ENCODE data around the gene ZNF276.

The ZNF276 gene

DNA sequence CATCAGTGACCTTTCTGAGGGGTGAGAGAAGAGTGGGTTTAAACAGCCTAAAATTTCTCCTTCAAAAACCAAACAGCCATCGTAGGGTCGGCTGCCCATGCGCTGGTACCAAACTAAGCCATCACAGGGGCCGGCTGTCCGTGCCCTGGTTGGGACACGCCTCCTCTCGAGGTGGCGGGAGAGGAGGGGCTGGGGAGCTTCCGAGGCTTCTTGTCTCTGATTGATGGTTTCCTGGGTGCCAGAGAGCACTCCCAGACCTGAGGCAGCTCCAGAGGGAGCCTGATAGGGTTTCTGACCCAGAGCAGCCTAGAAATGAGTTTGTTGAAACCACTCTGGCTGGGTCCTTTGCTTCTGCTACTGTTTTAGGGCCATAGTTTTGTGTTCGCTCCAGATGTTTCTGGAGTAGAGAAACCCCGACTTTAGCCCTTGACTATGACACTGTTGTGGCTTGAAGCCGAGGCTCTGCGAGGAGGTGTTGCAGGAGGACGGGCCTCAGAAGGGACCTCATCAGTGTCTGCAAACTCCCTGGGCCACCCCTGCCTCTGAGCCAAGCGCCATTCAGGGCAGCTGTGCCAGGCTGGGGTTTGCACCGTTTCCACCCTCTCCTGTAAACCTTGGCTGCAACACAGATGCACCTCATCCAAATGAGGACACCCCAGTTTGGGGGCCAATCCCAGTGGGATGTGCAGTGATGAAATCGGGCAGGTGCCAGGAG, 6.2 kb downstream of the ZNF276 start:
- DNase-seq (ENCODE audit: extremely low read depth, low read depth): no peak
- TF ChIP-seq, protein P1, sequence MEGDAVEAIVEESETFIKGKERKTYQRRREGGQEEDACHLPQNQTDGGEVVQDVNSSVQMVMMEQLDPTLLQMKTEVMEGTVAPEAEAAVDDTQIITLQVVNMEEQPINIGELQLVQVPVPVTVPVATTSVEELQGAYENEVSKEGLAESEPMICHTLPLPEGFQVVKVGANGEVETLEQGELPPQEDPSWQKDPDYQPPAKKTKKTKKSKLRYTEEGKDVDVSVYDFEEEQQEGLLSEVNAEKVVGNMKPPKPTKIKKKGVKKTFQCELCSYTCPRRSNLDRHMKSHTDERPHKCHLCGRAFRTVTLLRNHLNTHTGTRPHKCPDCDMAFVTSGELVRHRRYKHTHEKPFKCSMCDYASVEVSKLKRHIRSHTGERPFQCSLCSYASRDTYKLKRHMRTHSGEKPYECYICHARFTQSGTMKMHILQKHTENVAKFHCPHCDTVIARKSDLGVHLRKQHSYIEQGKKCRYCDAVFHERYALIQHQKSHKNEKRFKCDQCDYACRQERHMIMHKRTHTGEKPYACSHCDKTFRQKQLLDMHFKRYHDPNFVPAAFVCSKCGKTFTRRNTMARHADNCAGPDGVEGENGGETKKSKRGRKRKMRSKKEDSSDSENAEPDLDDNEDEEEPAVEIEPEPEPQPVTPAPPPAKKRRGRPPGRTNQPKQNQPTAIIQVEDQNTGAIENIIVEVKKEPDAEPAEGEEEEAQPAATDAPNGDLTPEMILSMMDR (IDR thresholded peaks at IDR 0.05; ENCODE audit: low read depth, low read length, missing control alignments): no peak
- H3K4me3 ChIP-seq (replicated peaks; ENCODE audit: low read depth, low read length): no peak overlapping the region

DNA sequence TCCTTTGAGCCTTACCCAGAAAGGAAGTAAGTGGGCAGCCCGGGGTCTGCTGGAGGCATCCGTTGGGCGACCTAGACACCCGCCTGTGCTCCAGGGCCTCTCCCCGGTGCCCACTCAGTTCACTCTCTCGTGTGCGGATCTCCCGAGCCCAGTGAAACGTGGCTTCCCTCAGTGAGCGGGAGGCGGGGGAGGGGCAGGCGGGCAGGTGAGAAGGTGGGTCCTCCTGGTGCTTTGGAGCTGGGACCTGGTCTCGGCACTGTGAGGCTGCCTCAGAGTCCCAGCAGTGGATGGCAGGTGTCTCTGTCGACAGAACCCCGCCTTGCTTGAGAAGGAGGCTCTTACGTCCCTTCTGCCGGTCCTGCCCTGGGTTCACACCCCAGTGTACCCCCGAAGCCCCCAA, 8.0 kb downstream of the ZNF276 start:
- TF ChIP-seq, protein P1 (IDR thresholded peaks at IDR 0.05; ENCODE audit: low read depth, low read length, missing control alignments): no peak
- no peak for DNase-seq (ENCODE audit: extremely low read depth, low read depth)
- no peak overlapping the region for H3K4me3 ChIP-seq (replicated peaks; ENCODE audit: low read depth, low read length)

DNA sequence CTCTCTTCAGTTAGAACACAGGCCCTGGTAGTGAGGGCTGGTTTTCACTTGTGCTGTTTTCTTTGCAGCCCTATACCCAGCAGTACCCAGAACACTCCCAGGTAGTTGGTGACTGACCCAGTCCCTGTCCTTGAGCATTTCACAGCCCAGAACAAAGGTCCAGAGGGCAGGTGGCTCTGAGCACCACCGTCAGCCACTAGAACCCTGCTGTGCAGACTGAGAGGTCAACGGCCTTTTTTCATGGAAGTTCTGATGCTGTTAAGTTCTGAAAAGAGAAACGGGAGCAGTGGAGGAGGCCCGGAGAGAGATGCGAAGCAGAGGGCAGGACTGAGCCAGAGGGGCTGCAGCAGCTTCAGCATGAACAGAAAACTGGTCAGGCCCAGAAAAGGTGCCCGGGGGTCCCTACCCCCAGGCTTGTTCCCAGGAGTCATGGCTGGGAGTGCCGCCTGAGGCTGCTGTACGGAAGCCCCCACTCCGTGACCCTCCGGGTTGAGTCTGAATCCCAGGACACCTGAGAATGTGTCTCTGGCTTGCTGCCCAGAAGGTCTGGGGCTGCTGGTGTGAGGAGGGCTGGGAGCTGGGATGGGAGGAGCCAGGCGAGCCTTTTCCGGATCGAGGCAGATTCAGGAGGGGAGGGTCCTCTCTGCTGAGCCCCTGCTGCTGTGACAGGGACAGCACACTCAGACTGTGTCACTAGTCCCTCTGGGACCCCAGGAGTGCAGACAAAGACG, 8.7 kb downstream of the ZNF276 start:
- DNase-seq (ENCODE audit: extremely low read depth, low read depth): no peak
- TF ChIP-seq, protein P1 (IDR thresholded peaks at IDR 0.05; ENCODE audit: low read depth, low read length, missing control alignments): no peak
- no peak overlapping the region for H3K4me3 ChIP-seq (replicated peaks; ENCODE audit: low read depth, low read length)

DNA sequence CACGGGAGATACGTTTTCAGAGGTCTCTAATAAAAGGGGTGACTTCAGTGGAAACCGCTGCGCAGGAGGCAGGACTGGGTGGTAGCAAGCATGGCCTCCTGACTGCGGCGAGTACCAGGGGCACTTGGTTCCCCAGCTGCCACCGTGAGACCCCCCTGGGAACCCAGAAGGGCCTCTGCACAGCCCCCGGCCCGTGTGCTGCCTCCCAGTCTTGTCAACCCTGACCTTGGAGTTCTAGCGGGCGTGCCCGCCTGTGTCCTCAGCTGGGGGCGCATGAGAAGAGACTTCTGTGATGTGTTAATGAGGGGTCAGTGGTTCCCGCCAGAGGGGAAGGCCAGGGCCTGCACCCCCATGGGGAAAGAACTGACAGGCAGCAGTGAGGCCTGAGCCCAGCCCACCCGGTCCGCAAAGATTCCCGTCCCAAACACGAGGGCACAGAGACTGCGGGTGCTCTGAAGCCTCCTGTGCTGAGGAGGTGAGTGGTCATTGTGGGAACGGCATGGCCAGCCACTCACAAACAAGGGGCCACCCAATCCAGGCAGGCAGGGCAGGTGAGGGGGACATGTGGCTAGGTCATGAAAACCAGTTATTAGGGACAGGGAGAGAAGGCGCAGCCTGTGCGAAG, 9.4 kb downstream of the ZNF276 start:
- TF ChIP-seq, protein P1 (IDR thresholded peaks at IDR 0.05; ENCODE audit: low read depth, low read length, missing control alignments): no peak

DNA sequence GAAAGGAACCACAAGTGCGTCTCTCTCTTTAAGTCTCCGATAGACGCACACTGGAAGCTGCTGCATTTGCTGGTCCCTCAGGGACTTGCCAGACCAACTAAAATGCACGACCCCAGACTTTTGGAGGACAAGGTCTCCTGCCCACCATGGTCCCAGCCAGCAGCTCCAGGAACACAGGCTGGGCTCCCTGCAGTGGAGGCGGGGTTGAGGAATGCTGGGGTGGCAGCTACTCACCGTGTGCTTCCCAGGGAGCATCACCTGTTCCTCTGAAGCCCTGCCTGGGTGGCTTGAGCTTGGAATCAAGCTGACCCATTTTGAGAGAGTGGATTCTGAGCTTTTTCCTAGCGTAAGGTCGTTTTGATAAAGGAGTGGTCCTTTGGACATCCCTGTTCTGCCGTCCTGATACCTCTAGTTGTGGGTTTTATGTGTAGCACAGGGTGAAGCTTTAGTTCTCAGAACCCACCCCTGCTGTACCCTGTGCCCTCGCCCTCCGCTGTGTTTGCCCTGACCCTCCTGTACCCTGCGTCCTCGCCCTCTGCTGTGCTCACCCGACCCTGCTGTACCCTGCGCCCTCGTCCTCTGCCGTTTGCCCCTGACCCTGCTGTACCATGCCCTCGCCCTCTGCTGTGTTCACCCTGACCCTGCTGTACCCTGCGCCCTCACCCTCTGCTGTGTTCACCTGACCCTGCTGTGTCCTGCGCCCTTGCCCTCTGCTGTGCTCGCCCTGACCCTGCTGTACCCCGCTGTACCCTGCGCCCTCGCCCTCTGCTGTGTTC, 11.0 kb downstream of the ZNF276 start:
- no peak for DNase-seq (ENCODE audit: extremely low read depth, low read depth)
- no peak overlapping the region for H3K4me3 ChIP-seq (replicated peaks; ENCODE audit: low read depth, low read length)
- TF ChIP-seq, protein P1 (IDR thresholded peaks at IDR 0.05; ENCODE audit: low read depth, low read length, missing control alignments): no peak

More for the DNA sequence above, 9.4 kb downstream of the ZNF276 start:
- no peak overlapping the region for H3K4me3 ChIP-seq (replicated peaks; ENCODE audit: low read depth, low read length)
- no peak for DNase-seq (ENCODE audit: extremely low read depth, low read depth)

DNA sequence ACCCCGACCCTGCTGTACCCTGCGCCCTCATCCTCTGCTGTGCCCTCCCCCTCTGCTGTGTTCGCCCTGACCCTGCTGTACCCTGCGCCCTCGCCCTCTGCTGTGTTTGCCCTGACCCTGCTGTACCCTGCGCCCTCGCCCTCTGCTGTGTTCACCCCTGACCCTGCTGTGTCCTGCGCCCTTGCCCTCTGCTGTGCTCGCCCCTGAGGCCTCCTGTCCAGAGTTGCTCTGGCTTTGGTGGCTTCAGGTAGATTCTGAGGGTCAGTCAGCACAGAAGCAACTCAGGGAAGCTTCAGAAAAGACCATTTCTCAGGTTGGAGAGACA, 11.5 kb downstream of the ZNF276 start:
- TF ChIP-seq, protein P1 (IDR thresholded peaks at IDR 0.05; ENCODE audit: low read depth, low read length, missing control alignments): no peak
- no peak overlapping the region for H3K4me3 ChIP-seq (replicated peaks; ENCODE audit: low read depth, low read length)

More for the DNA sequence above, 11.5 kb downstream of the ZNF276 start:
- no peak for DNase-seq (ENCODE audit: extremely low read depth, low read depth)
